Activated CD8-positive, alpha-beta memory T cell treated with anti-CD3 and anti-CD28 coated beads, Interleukin-2, amount 50 U/mL, for 1 hour (primary cell): ENCODE data around the gene CDC42SE2.
"Not testable (repeated sequence)": the region's sequence is repeated elsewhere in the genome, so short reads cannot be mapped to it uniquely, and the experiment has no call there.

Source experiments
- DNase-seq: peaks from one replicate; pipeline ENCODE4 v3.0.0-alpha.2; 2020; ENCODE audit errors: extremely low read depth

CDC42SE2 gene

GRCh38 chr5:131250751-131251475 lies 12.9 kb upstream of the CDC42SE2 start:
- DNase-seq, result no peak

- DNase-seq, result peak; percentile 70
Observed at GRCh38 chr5:131252824-131253171, 11.1 kb upstream of the CDC42SE2 start.

- not testable (repeated sequence) for DNase-seq
Observed at GRCh38 chr5:131254025-131254424, 9.8 kb upstream of the CDC42SE2 start.

GRCh38 chr5:131254741-131255140 lies 9.1 kb upstream of the CDC42SE2 start:
- DNase-seq, result no peak

GRCh38 chr5:131256507-131256823 lies 7.4 kb upstream of the CDC42SE2 start:
- no peak for DNase-seq

- no peak for DNase-seq
Observed at GRCh38 chr5:131258733-131259132, 5.1 kb upstream of the CDC42SE2 start.

- no peak for DNase-seq
Observed at GRCh38 chr5:131259326-131259725, 4.5 kb upstream of the CDC42SE2 start.

GRCh38 chr5:131260895-131261294 lies 3.0 kb upstream of the CDC42SE2 start:
- DNase-seq, result no peak

GRCh38 chr5:131261483-131261882 lies 2.4 kb upstream of the CDC42SE2 start:
- DNase-seq, result no peak

- no peak for DNase-seq
Observed at GRCh38 chr5:131262953-131263541, 806 bp upstream of the CDC42SE2 start.

GRCh38 chr5:131264451-131265099 lies 722 bp downstream of the CDC42SE2 start:
- no peak for DNase-seq

GRCh38 chr5:131265311-131265803 lies 1.5 kb downstream of the CDC42SE2 start:
- DNase-seq, result no peak

GRCh38 chr5:131266370-131267060 lies 2.7 kb downstream of the CDC42SE2 start:
- DNase-seq, result no peak

GRCh38 chr5:131268758-131269370 lies 5.0 kb downstream of the CDC42SE2 start:
- no peak for DNase-seq

GRCh38 chr5:131270809-131271208 lies 7.0 kb downstream of the CDC42SE2 start:
- no peak for DNase-seq

- not testable (repeated sequence) for DNase-seq
Observed at GRCh38 chr5:131271888-131272287, 8.0 kb downstream of the CDC42SE2 start.

- no peak for DNase-seq
Observed at GRCh38 chr5:131272307-131272706, 8.5 kb downstream of the CDC42SE2 start.

GRCh38 chr5:131272724-131273123 lies 8.9 kb downstream of the CDC42SE2 start:
- no peak for DNase-seq

GRCh38 chr5:131274326-131275063 lies 10.6 kb downstream of the CDC42SE2 start:
- DNase-seq, result no peak

GRCh38 chr5:131276072-131276471 lies 12.2 kb downstream of the CDC42SE2 start:
- no peak for DNase-seq

GRCh38 chr5:131277447-131277846 lies 13.6 kb downstream of the CDC42SE2 start:
- DNase-seq, result no peak
